Upper lobe of left lung (tissue), 6 donors: ENCODE measurements around the gene HCN3. TPM values are rescaled to one million over a fixed set of nuclear protein-coding genes. Genes with fewer than 3 reads are reported as not detected.

Experiments
- ATAC-seq, 2 donors: fragments of 200-7000 bp; cut with Tn5 transposase; one replicate each; pipeline ENCODE4 v1.9.1; 2022; ENCODE audit warnings: mild to moderate bottlenecking in 2 of 2, moderate library complexity in 2 of 2; ENCODE audit not compliant: low FRiP score in 2 of 2
- DNase-seq, 2 donors: peaks; one replicate each; pipeline ENCODE4 v3.0.0-alpha.2; 2019 to 2020
- H3K27ac ChIP-seq, 4 donors: fragments of 200-600 bp; sonication (generic); one replicate each; pipeline ENCODE4 v1.5.1; 2016 to 2019
- H3K27me3 ChIP-seq, 4 donors: fragments of 200-600 bp; sonication (generic); one replicate each; pipeline ENCODE4 v1.5.1; 2017 to 2019
- H3K36me3 ChIP-seq, 4 donors: fragments of 200-600 bp; sonication (generic); one replicate each; pipeline ENCODE4 v1.5.1; 2016 to 2019
- H3K4me1 ChIP-seq, 4 donors: fragments of 200-600 bp; sonication (generic); one replicate each; pipeline ENCODE4 v1.5.1; 2018 to 2019
- H3K4me3 ChIP-seq, 4 donors: fragments of 200-600 bp; sonication (generic); one replicate each; pipeline ENCODE4 v1.5.1; 2017 to 2019; ENCODE audit warnings: mild to moderate bottlenecking in 2 of 4, moderate library complexity in 1 of 4
- H3K9me3 ChIP-seq, 4 donors: fragments of 200-600 bp; sonication (generic); one replicate each; pipeline ENCODE4 v1.5.1; 2018 to 2019
- EP300 ChIP-seq, 4 donors: sonication (generic); formaldehyde crosslinking; IDR thresholded peaks; one replicate each; pipeline ENCODE4 v1.5.1; 2017; ENCODE audit warnings: antibody characterized with exemption in 4 of 4, control low read depth in 2 of 4
- POLR2A ChIP-seq, 4 donors: fragments of 450-650 bp; IDR thresholded peaks; one replicate each; pipeline ENCODE4 v1.5.1; 2016 to 2017; ENCODE audit warnings: antibody characterized with exemption in 4 of 4, mild to moderate bottlenecking in 2 of 4
- POLR2AphosphoS5 ChIP-seq, 2 donors: sonication (generic); formaldehyde crosslinking; IDR thresholded peaks; one replicate each; pipeline ENCODE4 v1.5.1; 2017; ENCODE audit warnings: antibody characterized with exemption in 2 of 2
- WGBS, 2 donors: methylation state at CpG; one replicate each; pipeline ENCODE4 v1.1.5; 2017 to 2018; 5-methylcytosine and 5-hydroxymethylcytosine counted together
- total RNA-seq, 6 donors: library from RNA; depleted of rRNA in 4 of 6; stranded (reverse); fragments of >200 nt in 4 of 6; gene quantifications; one replicate each; pipeline versions ENCODE4 v1.1.0 to v1.2.1, GENCODE V29; 2016 to 2021
- TF ChIP-seq, protein P1 (sequence below), 6 experiments: fragments of 450-650 bp in 4 of 6; fragments of 200-600 bp in 2 of 6; sonication (generic) in 2 of 6; IDR thresholded peaks; one replicate each; pipeline ENCODE4 v1.5.1; 2016 to 2019; ENCODE audit warnings: antibody characterized with exemption in 6 of 6
- donor health status: DM: no; HTN: no; CAD: no; lungs with moderate emphysema.
- donor health status: DM: no; HTN: yes; CAD: no; lungs with severe emphysema.

Gene HCN3
- total RNA-seq, 6 donors from 2014 or later: 1.1 to 6.3 (median 2.6) TPM

DNA sequence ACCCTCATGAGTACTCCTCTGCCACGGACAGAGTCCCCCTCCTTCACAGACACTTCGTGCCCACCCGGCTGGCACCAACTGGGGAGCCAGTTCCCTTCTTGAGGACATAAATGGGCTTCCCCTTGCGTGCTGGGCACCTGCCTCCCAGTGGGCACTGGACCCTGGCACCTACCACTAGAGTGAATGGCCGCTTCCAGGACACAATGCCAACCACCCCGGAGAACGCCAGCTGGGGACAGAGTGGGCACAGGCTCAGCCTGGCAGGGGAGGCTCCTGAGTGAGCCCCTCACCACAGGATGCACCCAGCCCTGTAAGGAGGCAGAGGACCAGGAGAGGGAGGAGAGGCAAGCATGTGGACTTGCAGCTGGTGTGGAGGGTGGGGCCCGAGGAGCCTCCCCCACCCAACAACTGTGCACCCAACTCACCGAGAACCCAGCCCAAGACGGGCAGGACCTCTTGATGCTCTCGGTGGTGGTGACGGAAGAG is 23.0 kb upstream of the HCN3 start:
- Histone ChIP-seq H3K9me3 (no peaks in the 10 kb centered on the region), H3K4me3 (peak overlapping the region; percentile 61 to 93 (median 72)), H3K27me3 (no peaks in the 10 kb centered on the region), H3K4me1 (peaks cover 29 to 39% (median 33%) of the 10 kb centered on the region in 4 donors), H3K36me3 (peaks cover 0 to 21% (median 7%) of the 10 kb centered on the region in 4 donors), H3K27ac (peak overlapping the region; percentile 95 to 97 (median 96))
- WGBS, 2 donors: 44 to 53% methylated on average over 4 to 11 of the region's 12 CpGs
- ATAC-seq (no peak), DNase-seq (no peak)
- TF ChIP-seq EP300 (IDR thresholded peaks at IDR 0.05): no peak
- TF ChIP-seq POLR2AphosphoS5 (IDR thresholded peaks at IDR 0.05): no peak
- no peak for TF ChIP-seq POLR2A (IDR thresholded peaks at IDR 0.05)
- TF ChIP-seq, protein P1, sequence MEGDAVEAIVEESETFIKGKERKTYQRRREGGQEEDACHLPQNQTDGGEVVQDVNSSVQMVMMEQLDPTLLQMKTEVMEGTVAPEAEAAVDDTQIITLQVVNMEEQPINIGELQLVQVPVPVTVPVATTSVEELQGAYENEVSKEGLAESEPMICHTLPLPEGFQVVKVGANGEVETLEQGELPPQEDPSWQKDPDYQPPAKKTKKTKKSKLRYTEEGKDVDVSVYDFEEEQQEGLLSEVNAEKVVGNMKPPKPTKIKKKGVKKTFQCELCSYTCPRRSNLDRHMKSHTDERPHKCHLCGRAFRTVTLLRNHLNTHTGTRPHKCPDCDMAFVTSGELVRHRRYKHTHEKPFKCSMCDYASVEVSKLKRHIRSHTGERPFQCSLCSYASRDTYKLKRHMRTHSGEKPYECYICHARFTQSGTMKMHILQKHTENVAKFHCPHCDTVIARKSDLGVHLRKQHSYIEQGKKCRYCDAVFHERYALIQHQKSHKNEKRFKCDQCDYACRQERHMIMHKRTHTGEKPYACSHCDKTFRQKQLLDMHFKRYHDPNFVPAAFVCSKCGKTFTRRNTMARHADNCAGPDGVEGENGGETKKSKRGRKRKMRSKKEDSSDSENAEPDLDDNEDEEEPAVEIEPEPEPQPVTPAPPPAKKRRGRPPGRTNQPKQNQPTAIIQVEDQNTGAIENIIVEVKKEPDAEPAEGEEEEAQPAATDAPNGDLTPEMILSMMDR (IDR thresholded peaks at IDR 0.05): no peak

DNA sequence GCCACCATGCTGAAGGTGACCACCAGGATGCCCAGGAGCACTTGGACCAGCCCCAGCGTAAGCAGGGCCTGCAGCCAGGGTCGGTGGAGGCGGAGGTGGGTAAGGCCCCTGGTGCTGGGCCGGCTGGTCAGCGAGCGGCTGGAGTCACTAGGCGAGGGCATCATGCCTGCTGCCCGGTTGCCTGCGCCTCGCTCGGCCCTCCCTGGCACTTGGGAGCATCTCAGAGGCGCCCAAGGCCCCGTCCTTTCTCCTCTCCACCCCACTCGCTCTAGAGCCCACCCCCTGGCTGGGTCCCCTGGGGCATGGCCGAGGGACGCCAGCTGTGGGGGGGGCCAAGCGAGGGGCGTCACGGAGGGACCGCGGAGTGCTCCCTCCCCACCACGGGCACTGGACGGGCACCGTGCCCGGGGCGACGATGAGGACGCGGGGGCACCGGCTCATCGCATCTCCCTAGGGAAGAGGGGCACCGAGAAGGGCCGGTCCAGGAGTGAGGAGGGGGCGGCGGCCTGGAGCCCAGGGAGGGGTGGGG is 22.5 kb upstream of the HCN3 start:
- 0% methylated on average over 9 to 22 of the region's 35 CpGs for WGBS, 2 donors
- H3K27ac ChIP-seq: peak overlapping the region; percentile 95 to 97 (median 96)

DNA sequence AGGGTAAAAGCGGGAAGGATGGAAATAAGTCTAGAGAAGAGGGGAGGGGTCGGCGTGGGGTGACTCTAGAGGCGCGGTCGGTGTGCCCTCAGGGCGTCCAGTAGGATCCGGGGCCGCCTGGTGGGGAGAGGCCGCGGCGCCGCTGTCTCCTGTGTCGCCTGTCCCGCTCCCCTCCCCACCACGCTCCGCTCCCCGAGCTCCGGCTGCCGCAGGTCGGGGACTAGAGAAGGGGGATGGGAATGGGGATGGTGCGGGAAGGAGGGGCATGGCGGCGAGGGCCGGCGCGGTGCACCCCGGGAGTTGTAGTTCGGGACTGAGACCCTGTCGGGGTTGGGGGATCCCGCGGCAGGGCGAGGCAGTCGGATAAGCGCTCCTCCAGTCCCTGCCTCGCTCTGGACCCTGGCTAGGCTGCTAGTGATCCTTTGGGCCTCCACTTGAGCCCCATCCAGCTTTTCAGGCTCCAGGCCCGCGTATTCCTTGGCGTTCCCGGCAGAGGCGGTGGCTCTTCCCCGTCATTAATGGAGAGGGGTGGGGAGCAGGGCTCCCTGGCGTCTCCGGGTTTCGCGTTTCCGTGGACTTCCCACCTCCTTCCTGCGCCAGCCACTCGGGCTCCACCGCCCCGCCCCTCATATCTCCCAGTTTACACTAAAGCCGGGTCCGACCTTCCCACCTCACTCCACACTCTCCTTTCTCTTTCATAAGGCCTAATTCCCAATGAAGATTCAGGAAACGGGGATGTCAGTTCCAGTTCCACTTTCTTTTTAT is 21.8 kb upstream of the HCN3 start, which contains the start of gene ENTREP3:
Gene ENTREP3, minus strand, starts transcription at position 241 of the 765 bp plus-strand sequence. CDS start 606 bp downstream, outside the sequence.
- peaks cover 0 to 33% (median 10%) of the 10 kb centered on the region in 4 donors for H3K36me3 ChIP-seq
- H3K27ac ChIP-seq: peak within 1 kb of the TSS; percentile 95 to 97 (median 96)
- 1 to 3% methylated on average over 25 to 49 of the region's 54 CpGs for WGBS, 2 donors
- TF ChIP-seq EP300 (IDR thresholded peaks at IDR 0.05): no peak
- TF ChIP-seq, protein P1 (IDR thresholded peaks at IDR 0.05): peak in 3 of 6 experiments; percentile 4 to 39 (median 13)
- TF ChIP-seq POLR2A (IDR thresholded peaks at IDR 0.05): peak in 2 of 4 donors; percentile 47 to 66
- peak; percentile 73 to 78 for TF ChIP-seq POLR2AphosphoS5 (IDR thresholded peaks at IDR 0.05)
- peaks cover 30 to 34% (median 32%) of the 10 kb centered on the region in 4 donors for H3K4me1 ChIP-seq
- no peaks in the 10 kb centered on the region for H3K27me3 ChIP-seq
- H3K9me3 ChIP-seq: no peaks in the 10 kb centered on the region
- DNase-seq (peak; percentile 93 to 97), ATAC-seq (peak; percentile 92 to 95)
- H3K4me3 ChIP-seq: peak within 1 kb of the TSS; percentile 61 to 93 (median 72)

More for the DNA sequence above, 22.5 kb upstream of the HCN3 start:
- H3K27me3 ChIP-seq: no peaks in the 10 kb centered on the region
- H3K4me1 ChIP-seq: peaks cover 29 to 39% (median 33%) of the 10 kb centered on the region in 4 donors
- DNase-seq (peak in 1 of 2 donors; percentile 88), ATAC-seq (peak in 1 of 2 donors; percentile 3)
- H3K36me3 ChIP-seq: peaks cover 0 to 26% (median 8%) of the 10 kb centered on the region in 4 donors
- no peaks in the 10 kb centered on the region for H3K9me3 ChIP-seq
- TF ChIP-seq, protein P1 (IDR thresholded peaks at IDR 0.05): no peak
- TF ChIP-seq EP300 (IDR thresholded peaks at IDR 0.05) (no peak), POLR2AphosphoS5 (IDR thresholded peaks at IDR 0.05) (no peak), POLR2A (IDR thresholded peaks at IDR 0.05) (no peak)
- peak overlapping the region; percentile 61 to 93 (median 72) for H3K4me3 ChIP-seq

DNA sequence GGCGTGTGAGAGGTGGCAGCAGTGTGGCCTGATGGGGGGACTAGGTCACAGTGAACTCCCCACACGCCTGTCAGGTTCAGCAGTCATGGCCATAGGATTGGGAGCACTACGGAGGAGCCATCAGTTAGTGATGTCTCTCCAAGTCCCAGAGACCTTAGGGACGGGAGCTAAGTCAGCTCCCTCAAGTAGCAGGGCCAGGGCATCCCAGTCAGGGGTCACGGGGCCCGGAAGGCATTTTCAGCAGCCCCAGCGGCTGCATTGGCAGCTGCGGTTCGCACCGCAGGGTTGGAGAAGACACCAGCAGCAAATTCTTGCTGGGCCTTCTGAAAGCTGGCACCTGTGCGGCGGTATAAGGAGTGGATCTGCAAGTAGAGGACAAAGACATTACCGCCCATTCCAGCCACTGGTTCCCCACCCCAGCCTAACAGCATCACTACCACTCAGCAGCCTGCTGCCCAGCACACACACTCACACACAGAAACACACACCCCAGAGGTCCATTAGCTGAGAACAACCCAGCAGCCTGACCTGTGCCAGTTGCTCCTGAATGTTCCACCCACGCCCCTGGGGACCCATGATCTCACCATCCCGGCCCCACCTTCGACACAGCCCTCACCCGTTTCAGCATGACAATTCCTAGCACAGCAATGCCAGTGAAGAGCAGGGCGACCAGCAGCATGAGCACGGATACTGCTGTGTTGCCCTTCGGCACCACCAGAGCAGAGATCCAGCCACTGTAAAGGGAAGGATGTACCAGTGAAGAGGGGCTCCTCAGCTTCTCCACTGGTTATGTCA is 21.0 kb upstream of the HCN3 start:
- H3K9me3 ChIP-seq: no peaks in the 10 kb centered on the region
- H3K27ac ChIP-seq: peak overlapping the region; percentile 95 to 97 (median 96)
- TF ChIP-seq POLR2A (IDR thresholded peaks at IDR 0.05) (no peak), EP300 (IDR thresholded peaks at IDR 0.05) (no peak), POLR2AphosphoS5 (IDR thresholded peaks at IDR 0.05) (no peak)
- TF ChIP-seq, protein P1 (IDR thresholded peaks at IDR 0.05): no peak
- H3K27me3 ChIP-seq: no peaks in the 10 kb centered on the region
- H3K36me3 ChIP-seq: peaks cover 0 to 35% (median 11%) of the 10 kb centered on the region in 4 donors
- H3K4me3 ChIP-seq: peak overlapping the region in 3 of 4 donors; percentile 61 to 93 (median 78)
- ATAC-seq (peak in 1 of 2 donors; percentile 0), DNase-seq (no peak)
- H3K4me1 ChIP-seq: peaks cover 30 to 36% (median 34%) of the 10 kb centered on the region in 4 donors
- WGBS, 2 donors: 74 to 79% methylated on average over 16 to 17 of the region's 20 CpGs
